Adrenal gland (tissue), 5 donors: ENCODE results near the gene KIF25.

Experiments used
- CTCF ChIP-seq, 6 experiments: fragments of 450-650 bp in 4 of 6; fragments of 200-600 bp in 2 of 6; sonication (generic) in 1 of 6; IDR thresholded peaks; 1 replicate in 5 of 6; 2 replicates in 1 of 6; pipeline versions ENCODE4 v1.5.1 to v1.8.0; 2016 to 2021; ENCODE audit warnings: antibody characterized with exemption in 6 of 6, mild to moderate bottlenecking in 2 of 6, moderate library complexity in 1 of 6
- POLR2A ChIP-seq, 2 donors: fragments of 450-650 bp; IDR thresholded peaks; one replicate each; pipeline ENCODE4 v1.6.1; 2017; ENCODE audit warnings: antibody characterized with exemption in 2 of 2, mild to moderate bottlenecking in 2 of 2, moderate library complexity in 1 of 2
- donor health status: DM: no; HTN: no; CAD: no.

- TF ChIP-seq CTCF (IDR thresholded peaks at IDR 0.05) (no peak), POLR2A (IDR thresholded peaks at IDR 0.05) (no peak)
Observed at GRCh38 chr6:168075216-168075615, 77.7 kb downstream of the KIF25 start.
